ENCODE measurements around the gene FNBP1.

GRCh38 chr9:129853614-129854013, 189.4 kb downstream of the FNBP1 start:
- no peak for TF ChIP-seq CTCF (IDR thresholded peaks at IDR 0.05)
- no peak for TF ChIP-seq POLR2A (IDR thresholded peaks at IDR 0.05)

Data from vagina (tissue), 2 donors.